Stimulated activated CD8-positive, alpha-beta memory T cell treated with anti-CD3 and anti-CD28 coated beads, Interleukin-15, amount 100 ng/mL, for 4 hours (primary cell): ENCODE results near the gene HVCN1.
"Not testable (repeated sequence)": the region's sequence is repeated elsewhere in the genome, so short reads cannot be mapped to it uniquely, and the experiment has no call there.

ENCODE experiments used
- DNase-seq, 2 donors: peaks; one replicate each; pipeline ENCODE4 v3.0.0-alpha.2; 2020; ENCODE audit warnings: low read depth in 2 of 2

The HVCN1 gene

GRCh38 chr12:110668480-110669192 is 20.3 kb downstream of the HVCN1 start:
- DNase-seq = no peak

GRCh38 chr12:110667671-110668070 is 21.2 kb downstream of the HVCN1 start:
- DNase-seq = no peak

GRCh38 chr12:110666892-110667291 is 22.0 kb downstream of the HVCN1 start:
- no peak for DNase-seq

- DNase-seq = peak; percentile 39 to 42
Measured at GRCh38 chr12:110661337-110661972, 27.5 kb downstream of the HVCN1 start.

- no peak for DNase-seq
Measured at GRCh38 chr12:110658878-110659277, 30.0 kb downstream of the HVCN1 start.

- no peak for DNase-seq
Measured at GRCh38 chr12:110658242-110658641, 30.7 kb downstream of the HVCN1 start.

- no peak for DNase-seq
Measured at GRCh38 chr12:110657747-110658146, 31.2 kb downstream of the HVCN1 start.

GRCh38 chr12:110656071-110656655 is 32.8 kb downstream of the HVCN1 start:
- no peak for DNase-seq

- not testable (repeated sequence) for DNase-seq
Measured at GRCh38 chr12:110654238-110654637, 34.7 kb downstream of the HVCN1 start.

GRCh38 chr12:110649341-110649847 is 39.5 kb downstream of the HVCN1 start:
- no peak for DNase-seq

- DNase-seq = no peak
Measured at GRCh38 chr12:110647631-110648040, 41.3 kb downstream of the HVCN1 start.

- DNase-seq = no peak
Measured at GRCh38 chr12:110641521-110641920, 47.4 kb downstream of the HVCN1 start.

- DNase-seq = no peak
Measured at GRCh38 chr12:110640275-110641025, 48.5 kb downstream of the HVCN1 start.

GRCh38 chr12:110639336-110640141 is 49.4 kb downstream of the HVCN1 start:
- no peak for DNase-seq

- no peak for DNase-seq
Measured at GRCh38 chr12:110638796-110639195, 50.1 kb downstream of the HVCN1 start.

- no peak for DNase-seq
Measured at GRCh38 chr12:110637869-110638441, 51.0 kb downstream of the HVCN1 start.

GRCh38 chr12:110636516-110636915 is 52.4 kb downstream of the HVCN1 start:
- DNase-seq = no peak

GRCh38 chr12:110635055-110635454 is 53.9 kb downstream of the HVCN1 start:
- no peak for DNase-seq

GRCh38 chr12:110627500-110628195 is 61.3 kb downstream of the HVCN1 start:
- no peak for DNase-seq

- no peak for DNase-seq
Measured at GRCh38 chr12:110622582-110622981, 66.3 kb downstream of the HVCN1 start.
